NT2/D1 (cell line): Measurements from ENCODE around the gene TBL1X.
"Not testable (repeated sequence)": the region's sequence is repeated elsewhere in the genome, so short reads cannot be mapped to it uniquely, and the experiment has no call there.

Experiments
- DNase-seq: peaks from one replicate; pipeline ENCODE4 v3.0.0-alpha.2; 2011; ENCODE audit warnings: low read depth, low spot score
- H3K27me3 ChIP-seq: 2 replicates; pipeline ENCODE4 v1.6.0; 2011; ENCODE audit warnings: mild to moderate bottlenecking; ENCODE audit not compliant: insufficient read length, insufficient read depth
- H3K36me3 ChIP-seq: 2 replicates; pipeline ENCODE4 v1.6.1; 2011; ENCODE audit warnings: mild to moderate bottlenecking, low read length, mixed read lengths; ENCODE audit not compliant: insufficient read depth, insufficient read length
- H3K4me1 ChIP-seq: 2 replicates; pipeline ENCODE4 v1.5.1; 2011; ENCODE audit not compliant: insufficient read depth, insufficient read length
- H3K4me3 ChIP-seq: 2 replicates; pipeline ENCODE4 v1.5.1; 2011; ENCODE audit warnings: low read depth; ENCODE audit not compliant: insufficient read length
- H3K9ac ChIP-seq: 2 replicates; pipeline ENCODE4 v1.6.0; 2011; ENCODE audit warnings: low read depth; ENCODE audit not compliant: insufficient read length
- H3K9me3 ChIP-seq: 2 replicates; pipeline ENCODE4 v1.5.1; 2011; ENCODE audit warnings: mild to moderate bottlenecking, low read length; ENCODE audit not compliant: insufficient read depth
- SUZ12 ChIP-seq: IDR thresholded peaks from 2 replicates; pipeline ENCODE4 v1.6.1; 2011; ENCODE audit not compliant: insufficient read length, insufficient read depth; ENCODE audit errors: extremely low read depth
- YY1 ChIP-seq: IDR thresholded peaks from 2 replicates; pipeline ENCODE4 v1.6.1; 2011; ENCODE audit not compliant: insufficient read length, insufficient read depth
- ZNF274 ChIP-seq: IDR thresholded peaks from 2 replicates; pipeline ENCODE4 v1.6.1; 2011; ENCODE audit warnings: mild to moderate bottlenecking, low read depth, low read length

TBL1X gene

DNA sequence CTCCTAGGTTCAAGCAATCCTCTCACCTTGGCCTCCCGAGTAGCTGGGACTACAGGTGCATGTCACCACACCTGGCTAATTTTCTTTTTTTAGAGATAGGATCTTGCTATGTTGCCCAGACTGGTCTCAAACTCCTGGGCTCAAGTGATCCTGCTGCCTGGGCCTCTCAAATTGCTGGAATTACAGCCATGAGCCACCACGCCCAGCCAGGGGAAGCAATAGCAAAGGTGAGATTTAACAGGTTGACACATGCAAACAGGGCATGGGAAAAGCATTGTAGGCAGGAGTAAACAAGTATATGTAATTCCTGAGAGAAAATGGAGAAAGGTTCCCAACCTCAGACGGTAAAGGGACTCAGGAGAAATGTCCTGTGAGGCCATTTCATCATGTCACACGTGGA is 33.6 kb upstream of the TBL1X start:
- Histone ChIP-seq H3K4me3 (no peak overlapping the region), H3K9ac (no peak overlapping the region), H3K36me3 (no peaks in the 10 kb centered on the region), H3K27me3 (no peaks in the 10 kb centered on the region), H3K9me3 (no peaks in the 10 kb centered on the region), H3K4me1 (peaks cover 3% of the 10 kb centered on the region)
- no peak for DNase-seq
- TF ChIP-seq SUZ12 (no peak), ZNF274 (no peak), YY1 (no peak)

DNA sequence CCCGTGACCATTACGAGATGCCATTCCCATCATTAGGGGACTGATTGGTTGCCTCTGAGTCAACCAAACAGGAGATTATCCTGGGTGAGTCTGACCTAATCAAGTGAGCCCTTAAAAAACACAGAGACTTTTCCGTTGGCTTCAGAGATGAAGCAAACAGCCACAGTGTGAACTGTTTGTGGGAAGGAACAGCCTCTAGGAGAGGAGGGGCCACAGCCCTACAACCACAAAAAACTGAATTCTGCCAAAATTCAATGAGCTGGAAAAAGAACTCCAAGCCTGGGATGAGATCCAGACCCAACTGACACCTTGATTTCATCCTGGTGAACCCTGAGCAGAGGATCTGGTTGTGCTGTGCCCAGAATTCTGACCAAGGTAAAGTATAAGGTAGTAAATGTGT is 31.3 kb upstream of the TBL1X start:
- DNase-seq, result no peak
- no peak overlapping the region for H3K4me3 ChIP-seq
- H3K36me3 ChIP-seq, result no peaks in the 10 kb centered on the region

DNA sequence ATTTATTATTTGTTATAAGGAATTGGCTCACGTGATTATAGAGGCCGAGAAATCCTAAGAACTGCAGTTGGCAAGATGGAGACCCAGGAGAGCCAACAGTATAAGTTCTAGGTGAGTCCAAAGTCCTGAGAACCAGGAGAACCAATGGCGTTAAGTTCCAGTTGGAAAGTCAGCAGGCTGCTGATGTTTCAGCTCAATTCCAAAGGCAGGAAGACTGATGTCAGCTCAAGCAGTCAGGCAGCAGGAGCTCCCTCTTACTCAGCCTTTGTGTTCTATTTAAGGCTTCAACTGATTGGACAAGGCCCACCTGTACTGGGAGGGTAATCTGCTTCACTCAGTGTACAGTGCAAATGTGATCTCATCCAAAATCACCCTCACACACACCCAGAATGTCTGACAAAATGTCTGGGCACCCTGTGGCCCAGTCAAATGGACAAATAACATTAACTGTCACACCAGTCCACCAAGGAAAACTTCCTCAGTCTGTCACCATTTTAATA is 30.8 kb upstream of the TBL1X start:
- no peak for DNase-seq
- TF ChIP-seq SUZ12 (no peak), YY1 (no peak), ZNF274 (no peak)

More for the DNA sequence above, 31.3 kb upstream of the TBL1X start:
- Histone ChIP-seq H3K9me3 (no peaks in the 10 kb centered on the region), H3K4me1 (peaks cover 3% of the 10 kb centered on the region), H3K9ac (no peak overlapping the region), H3K27me3 (no peaks in the 10 kb centered on the region)
- TF ChIP-seq YY1 (no peak), ZNF274 (no peak), SUZ12 (no peak)

DNA sequence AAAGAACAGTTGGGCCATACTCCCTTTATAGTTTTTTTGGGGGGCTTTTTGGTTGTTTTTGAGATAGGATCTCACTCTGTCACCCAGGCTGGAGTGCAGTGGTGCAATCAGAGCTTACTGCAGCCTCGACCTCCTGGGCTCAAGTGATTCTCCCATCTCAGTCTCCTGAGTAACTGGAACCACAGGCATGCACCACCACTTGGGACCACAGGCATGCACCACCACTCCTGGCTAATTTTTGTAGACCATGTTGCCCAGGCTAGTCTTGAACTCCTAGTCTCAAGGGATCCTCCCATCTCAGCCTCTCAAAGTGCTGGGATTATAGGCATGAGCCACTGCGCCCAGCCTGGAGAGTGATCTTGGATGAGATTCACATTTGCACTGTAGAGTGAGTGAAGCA is 29.8 kb upstream of the TBL1X start:
- not testable (repeated sequence) for H3K27me3 ChIP-seq, H3K4me1 ChIP-seq, H3K9ac ChIP-seq, H3K4me3 ChIP-seq, H3K36me3 ChIP-seq, DNase-seq, H3K9me3 ChIP-seq

More for the DNA sequence above, 30.8 kb upstream of the TBL1X start:
- Histone ChIP-seq H3K4me3 (no peak overlapping the region), H3K4me1 (peaks cover 3% of the 10 kb centered on the region), H3K9ac (no peak overlapping the region), H3K27me3 (no peaks in the 10 kb centered on the region), H3K9me3 (no peaks in the 10 kb centered on the region), H3K36me3 (no peaks in the 10 kb centered on the region)

DNA sequence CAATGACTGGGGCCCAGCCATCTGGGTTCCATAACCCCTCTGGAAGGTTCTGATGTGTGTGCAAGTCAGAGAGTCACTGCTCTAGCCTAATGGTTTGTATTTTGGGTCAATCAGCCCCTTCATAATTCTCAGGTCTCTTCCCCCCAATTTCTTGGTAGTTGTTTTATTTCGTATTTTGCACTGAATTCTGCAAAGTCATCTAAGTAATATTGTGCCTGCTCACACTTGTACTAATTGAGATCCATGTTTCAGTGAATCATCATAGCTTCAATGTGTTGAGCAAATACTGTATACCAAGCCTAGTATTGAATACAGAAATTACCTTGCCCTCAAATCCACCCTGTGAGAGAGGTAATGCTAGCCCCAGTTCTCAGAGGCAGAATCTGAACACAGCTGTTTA is 28.0 kb upstream of the TBL1X start:
- TF ChIP-seq YY1, result no peak
- TF ChIP-seq SUZ12, result no peak
- no peak for TF ChIP-seq ZNF274
- H3K4me1 ChIP-seq, result no peaks in the 10 kb centered on the region
- H3K9ac ChIP-seq, result no peak overlapping the region
- no peaks in the 10 kb centered on the region for H3K27me3 ChIP-seq
- H3K36me3 ChIP-seq, result no peaks in the 10 kb centered on the region
- no peak overlapping the region for H3K4me3 ChIP-seq
- no peaks in the 10 kb centered on the region for H3K9me3 ChIP-seq
- DNase-seq, result no peak

DNA sequence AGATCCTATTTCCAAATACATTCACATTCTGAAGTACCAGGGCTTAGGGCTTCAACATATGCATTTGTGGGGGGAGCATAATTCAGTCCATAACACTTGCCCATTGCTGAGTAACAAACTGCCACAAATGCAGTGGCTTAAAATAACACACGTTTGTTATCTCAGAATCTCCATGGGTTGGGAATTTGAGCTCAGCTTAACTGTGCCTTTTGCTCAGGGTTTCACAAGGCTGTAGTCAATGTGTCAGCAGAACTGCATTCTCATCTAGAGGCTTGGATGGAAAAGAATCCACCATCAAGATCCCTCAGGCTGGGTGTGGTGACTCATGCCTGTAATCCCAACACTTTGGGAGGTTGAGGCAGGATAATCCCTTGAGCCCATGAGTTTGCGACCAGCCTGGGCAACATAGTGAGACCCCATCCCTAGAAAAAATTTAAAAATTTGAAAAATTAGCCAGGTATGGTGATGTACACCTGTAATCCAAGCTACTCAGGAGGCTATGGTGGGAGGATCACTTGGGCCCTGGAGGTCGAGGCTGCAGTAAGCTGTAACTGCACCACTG is 25.8 kb upstream of the TBL1X start:
- Histone ChIP-seq H3K9me3 (no peaks in the 10 kb centered on the region), H3K4me3 (no peak overlapping the region), H3K27me3 (no peaks in the 10 kb centered on the region), H3K36me3 (no peaks in the 10 kb centered on the region), H3K9ac (no peak overlapping the region), H3K4me1 (no peaks in the 10 kb centered on the region)
- no peak for DNase-seq
- TF ChIP-seq YY1 (no peak), SUZ12 (no peak), ZNF274 (no peak)

DNA sequence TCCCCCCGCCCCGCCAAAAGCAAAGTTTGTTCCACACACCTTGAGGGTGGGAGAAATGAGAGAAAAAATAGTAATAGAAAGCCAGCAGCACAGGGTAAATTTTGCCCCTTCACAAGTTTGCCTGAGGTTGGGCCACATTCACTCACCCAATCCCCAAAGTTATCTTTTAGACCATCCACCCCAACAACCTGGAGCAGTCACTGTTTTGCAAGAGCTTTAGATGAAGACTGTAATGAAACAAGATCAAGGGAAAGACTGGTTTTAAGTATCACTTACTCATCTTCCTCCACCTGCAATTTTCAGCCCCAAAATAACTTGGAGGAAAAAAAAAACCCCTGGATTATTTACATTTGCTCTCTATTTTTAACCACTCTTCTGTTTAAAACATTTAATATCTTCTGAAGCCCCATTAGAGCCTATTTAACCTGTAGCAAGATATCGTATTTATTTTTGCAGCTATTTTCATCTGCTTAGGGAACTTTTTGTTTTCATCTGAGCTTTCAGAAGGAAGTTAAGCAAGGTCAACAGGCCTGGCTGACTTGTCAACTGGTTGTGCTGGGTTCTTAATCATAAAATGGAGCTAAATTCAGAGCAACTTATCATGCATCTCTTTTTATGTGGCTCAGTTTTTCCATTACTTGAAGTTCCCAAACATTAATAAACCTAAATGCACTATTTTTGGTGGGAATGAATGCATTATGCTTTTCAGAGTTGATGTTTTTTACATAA is 24.6 kb upstream of the TBL1X start:
- Histone ChIP-seq H3K4me3 (no peak overlapping the region), H3K9ac (no peak overlapping the region), H3K27me3 (no peaks in the 10 kb centered on the region), H3K4me1 (no peaks in the 10 kb centered on the region), H3K36me3 (no peaks in the 10 kb centered on the region), H3K9me3 (no peaks in the 10 kb centered on the region)
- DNase-seq, result no peak
- no peak for TF ChIP-seq ZNF274
- no peak for TF ChIP-seq SUZ12
- no peak for TF ChIP-seq YY1
